DOHH2 (cell line): Measurements from ENCODE around the gene ZNF780B.

Experiments used
- EZH2phosphoT487 ChIP-seq: fragments of 200-600 bp; sonication (generic); IDR thresholded peaks from 2 replicates; pipeline ENCODE4 v1.6.1; 2017; ENCODE audit warnings: borderline replicate concordance, mild to moderate bottlenecking, antibody characterized with exemption, low read length, moderate library complexity, mixed read lengths
- TF ChIP-seq, protein P1 (sequence below): fragments of 200-600 bp; sonication (generic); IDR thresholded peaks from one replicate; pipeline ENCODE4 v1.5.1; 2014; ENCODE audit warnings: antibody characterized with exemption, mild to moderate bottlenecking, low read depth, low read length; ENCODE audit not compliant: poor library complexity, severe bottlenecking

DNA sequence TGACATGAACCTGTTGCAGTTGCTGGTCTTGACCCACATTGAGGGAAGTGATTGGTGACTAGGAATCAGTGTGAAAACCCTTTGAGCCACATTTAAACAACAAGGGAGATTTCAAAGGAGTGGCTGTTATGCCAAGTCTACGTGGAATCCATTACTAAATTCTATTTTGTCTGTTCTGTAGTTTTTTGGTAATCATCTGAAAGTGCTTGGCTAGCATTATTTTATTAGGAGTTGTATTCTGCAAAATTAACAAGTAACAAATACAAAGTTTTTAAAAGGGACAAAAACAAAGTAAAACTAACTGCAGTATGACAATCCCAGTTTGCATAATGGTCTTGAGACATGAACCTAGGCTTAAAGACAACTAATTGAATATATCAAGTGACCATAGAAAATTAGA, 48.7 kb upstream of the ZNF780B start:
- TF ChIP-seq, protein P1, sequence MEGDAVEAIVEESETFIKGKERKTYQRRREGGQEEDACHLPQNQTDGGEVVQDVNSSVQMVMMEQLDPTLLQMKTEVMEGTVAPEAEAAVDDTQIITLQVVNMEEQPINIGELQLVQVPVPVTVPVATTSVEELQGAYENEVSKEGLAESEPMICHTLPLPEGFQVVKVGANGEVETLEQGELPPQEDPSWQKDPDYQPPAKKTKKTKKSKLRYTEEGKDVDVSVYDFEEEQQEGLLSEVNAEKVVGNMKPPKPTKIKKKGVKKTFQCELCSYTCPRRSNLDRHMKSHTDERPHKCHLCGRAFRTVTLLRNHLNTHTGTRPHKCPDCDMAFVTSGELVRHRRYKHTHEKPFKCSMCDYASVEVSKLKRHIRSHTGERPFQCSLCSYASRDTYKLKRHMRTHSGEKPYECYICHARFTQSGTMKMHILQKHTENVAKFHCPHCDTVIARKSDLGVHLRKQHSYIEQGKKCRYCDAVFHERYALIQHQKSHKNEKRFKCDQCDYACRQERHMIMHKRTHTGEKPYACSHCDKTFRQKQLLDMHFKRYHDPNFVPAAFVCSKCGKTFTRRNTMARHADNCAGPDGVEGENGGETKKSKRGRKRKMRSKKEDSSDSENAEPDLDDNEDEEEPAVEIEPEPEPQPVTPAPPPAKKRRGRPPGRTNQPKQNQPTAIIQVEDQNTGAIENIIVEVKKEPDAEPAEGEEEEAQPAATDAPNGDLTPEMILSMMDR: no peak
- no peak for TF ChIP-seq EZH2phosphoT487
